HepG2 (cell line): ENCODE measurements around the gene CPNE5. TPM values are rescaled to one million over a fixed set of nuclear protein-coding genes. Genes with fewer than 3 reads are reported as not detected.

ENCODE experiments used
- ATAC-seq: fragments of 200-7000 bp; cut with Tn5 transposase; 3 replicates; pipeline ENCODE4 v1.9.1; 2020; ENCODE audit warnings: mild to moderate bottlenecking, moderate library complexity
- BruUV-seq: library from RNA; stranded (reverse); fragments of 400-500 nt; replicated peaks from 2 replicates; lab custom pipeline; 2021; lab: Mats Ljungman, UMichigan
- CTCF ChIA-PET: fragments of 300-600 bp; formaldehyde crosslinking; extraction: SDS; loops from one replicate; lab custom pipeline; 2021; ENCODE audit warnings: low total read pairs, inconsistent platforms, low intra/inter-chr PET ratio; lab: Yijun Ruan, JAX
- POLR2A ChIA-PET: fragments of 350-600 bp; sonication (Branson Sonifier 250); formaldehyde crosslinking; loops from one replicate; lab custom pipeline; 2020; ENCODE audit warnings: antibody characterized with exemption, inconsistent platforms; lab: Yijun Ruan, JAX
- DNase-seq: peaks from one replicate; pipeline ENCODE4 v3.0.0-alpha.2; 2015; ENCODE audit warnings: low spot score
- FAIRE-seq: peaks from 3 replicates; lab custom pipeline; 2011; peaks lifted over from hg19 to GRCh38; lab: Jason Lieb, UNC
- H2AFZ ChIP-seq: one replicate; pipeline ENCODE4 v1.6.1; 2011; ENCODE audit warnings: low read length, inconsistent platforms
- H3K27ac ChIP-seq: fragments of 300-600 bp; 3 replicates; pipeline ENCODE4 v1.8.0; 2011; ENCODE audit warnings: mixed run types, mild to moderate bottlenecking, mixed read lengths, low read length, inconsistent platforms; ENCODE audit not compliant: insufficient read depth; ENCODE audit errors: extremely low read length
- H3K27me3 ChIP-seq, 2 experiments: fragments of 200-600 bp in 1 of 2; 2 replicates in 1 of 2; 3 replicates in 1 of 2; pipeline versions ENCODE4 v1.6.0 to v1.8.0; 2011; ENCODE audit warnings: low read length in 2 of 2, mild to moderate bottlenecking in 2 of 2, moderate library complexity in 2 of 2, inconsistent platforms in 1 of 2; ENCODE audit not compliant: insufficient read depth in 2 of 2, control insufficient read depth in 1 of 2
- H3K36me3 ChIP-seq, 2 experiments: fragments of 200-600 bp in 1 of 2; replicated peaks in 1 of 2; 2 replicates in 1 of 2; 3 replicates in 1 of 2; pipeline versions ENCODE4 v1.5.1 to v1.8.0; 2011; ENCODE audit warnings: low read length in 2 of 2, inconsistent platforms in 1 of 2; ENCODE audit not compliant: insufficient read depth in 2 of 2, control insufficient read depth in 1 of 2
- H3K4me1 ChIP-seq: 2 replicates; pipeline ENCODE4 v1.5.1; 2012; ENCODE audit warnings: low read length, inconsistent platforms; ENCODE audit not compliant: insufficient read depth
- H3K4me2 ChIP-seq: 2 replicates; pipeline ENCODE4 v1.6.0; 2011; ENCODE audit warnings: low read depth, low read length, inconsistent platforms
- H3K4me3 ChIP-seq, 3 experiments: fragments of 200-600 bp in 1 of 3; sonication (generic), shearing (Covaris generic) in 1 of 3; replicated peaks in 1 of 3; 2 replicates each; pipeline ENCODE4 v1.5.1; 2011 to 2016; ENCODE audit warnings: low read length in 3 of 3, inconsistent platforms in 2 of 3, low read depth in 2 of 3, mild to moderate bottlenecking in 2 of 3, control low read depth in 1 of 3, mixed read lengths in 1 of 3; ENCODE audit not compliant: insufficient read depth in 1 of 3
- H3K79me2 ChIP-seq: one replicate; pipeline ENCODE4 v1.6.1; 2011; ENCODE audit warnings: low read length, inconsistent platforms; ENCODE audit not compliant: insufficient read depth
- H3K9ac ChIP-seq: 2 replicates; pipeline ENCODE4 v1.6.0; 2011; ENCODE audit warnings: mild to moderate bottlenecking, low read depth, low read length, inconsistent platforms; ENCODE audit not compliant: insufficient read depth
- H3K9me3 ChIP-seq: 2 replicates; pipeline ENCODE4 v1.5.1; 2012; ENCODE audit warnings: mild to moderate bottlenecking, low read length
- H4K20me1 ChIP-seq: 2 replicates; pipeline ENCODE4 v1.6.0; 2011; ENCODE audit warnings: inconsistent platforms, mild to moderate bottlenecking, low read length, moderate library complexity; ENCODE audit not compliant: insufficient read depth
- KIAA2018 ChIP-seq: sonication (generic); formaldehyde crosslinking; IDR thresholded peaks from 2 replicates; pipeline ENCODE4 v1.5.0; 2020; ENCODE audit warnings: mild to moderate bottlenecking, missing genetic modification reagents, borderline replicate concordance
- UBTF ChIP-seq: sonication (generic); formaldehyde crosslinking; IDR thresholded peaks from 2 replicates; pipeline ENCODE4 v1.4.0; 2020; ENCODE audit warnings: mild to moderate bottlenecking, missing genetic modification reagents
- ZBED4 ChIP-seq: sonication (generic); formaldehyde crosslinking; IDR thresholded peaks from 2 replicates; pipeline ENCODE4 v1.4.0; 2020; ENCODE audit warnings: missing genetic modification reagents, borderline replicate concordance
- ZBTB43 ChIP-seq: sonication (generic); formaldehyde crosslinking; conservative IDR thresholded peaks from 2 replicates; pipeline ENCODE4 v1.4.0; 2020; ENCODE audit warnings: missing genetic modification reagents
- ZNF383 ChIP-seq: sonication (generic); formaldehyde crosslinking; IDR thresholded peaks from 2 replicates; pipeline ENCODE4 v1.4.0; 2020; ENCODE audit warnings: missing genetic modification reagents, mild to moderate bottlenecking, borderline replicate concordance
- WGBS: methylation state at CpG from one replicate; pipeline ENCODE4 v1.1.6; 2017; ENCODE audit warnings: low lambda C conversion rate; 5-methylcytosine and 5-hydroxymethylcytosine counted together
- in situ Hi-C: cut with HindIII; loops from 2 replicates; pipeline ENCODE4 v1.10.0; 2017; ENCODE audit warnings: low pct_unique_long_range_greater_than_20kb; ENCODE audit not compliant: extremely low pct_ligation_motif_present
- intact Hi-C: fragments of 100-400 bp; cut with micrococcal nuclease; formaldehyde crosslinking; loops from one replicate; pipeline ENCODE4 v1.10.0; 2022; ENCODE audit not compliant: unreplicated experiment
- polyA plus RNA-seq, 8 experiments: library from polyadenylated mRNA; depleted of rRNA in 3 of 8; stranded (reverse) in 7 of 8; unstranded in 1 of 8; fragments of >200 nt; fragmentation: Illumina TruSeq in 4 of 8; extraction: Trizol in 4 of 8; gene quantifications; 2 replicates each; pipeline versions ENCODE4 v1.2.1 to v1.2.3, GENCODE V29; 2011 to 2016; ENCODE audit warnings: low read depth in 4 of 8, missing spikeins in 1 of 8, mixed read lengths in 1 of 8; ENCODE audit not compliant: insufficient read depth in 1 of 8
- total RNA-seq, 5 experiments: library from RNA; depleted of rRNA; stranded (reverse); fragments of >200 nt; fragmentation: Illumina TruSeq; extraction: Trizol; gene quantifications; 2 replicates each; pipeline ENCODE4 v1.2.3, GENCODE V29; 2016; ENCODE audit warnings: low read depth in 1 of 5

CPNE5 gene
- total and polyA plus RNA-seq, 2 of the 13 experiments (the other 11 are each of a cell fraction or from before 2014, with no cell fraction given) = 0.16 TPM; not detected in 1

- TF ChIP-seq KIAA2018 (CRISPR knock-in tag) = no peak
Observed at GRCh38 chr6:36825452-36825851, 13.8 kb downstream of the CPNE5 start (continued).

- ATAC-seq = peak; percentile 20; the same call in 2 of the 3 replicates
- no peak overlapping the region for H2AFZ ChIP-seq
- no peaks in the 10 kb centered on the region for H3K9me3 ChIP-seq
- H3K4me1 ChIP-seq = peaks cover 100% of the 10 kb centered on the region
- H3K27ac ChIP-seq = no peak overlapping the region
- H3K27me3 ChIP-seq = peaks cover 12 to 52% of the 10 kb centered on the region in 2 experiments; a peak in 4 of 5 replicates
- H3K4me3 ChIP-seq = peak overlapping the region in 1 of 3 experiments; percentile 7; a peak in 1 of 6 replicates
- intact Hi-C loops (no loop called here), in situ Hi-C loops (no loop called here)
- FAIRE-seq = no peak
- WGBS = 46% methylated on average over 7 of the region's 7 CpGs
- BruUV-seq = no TSS peak
- no peaks in the 10 kb centered on the region for H3K79me2 ChIP-seq
- POLR2A ChIA-PET = no interaction called here
- H3K9ac ChIP-seq = no peak overlapping the region
- no peak for DNase-seq
- CTCF ChIA-PET = no interaction called here
- peak overlapping the region; percentile 45 for H3K4me2 ChIP-seq
- H3K36me3 ChIP-seq = no peaks in the 10 kb centered on the region
- H4K20me1 ChIP-seq = no peaks in the 10 kb centered on the region
- TF ChIP-seq ZBED4 (CRISPR knock-in tag) (no peak), ZNF383 (no peak), UBTF (CRISPR knock-in tag) (0 out of 2 replicates have a peak, but pooled peaks have one; percentile 27), ZBTB43 (CRISPR knock-in tag) (no peak)
Observed at GRCh38 chr6:36824253-36824652, 15.0 kb downstream of the CPNE5 start.
